Measurements from ENCODE around the gene PSMB3.

PSMB3 gene

DNA sequence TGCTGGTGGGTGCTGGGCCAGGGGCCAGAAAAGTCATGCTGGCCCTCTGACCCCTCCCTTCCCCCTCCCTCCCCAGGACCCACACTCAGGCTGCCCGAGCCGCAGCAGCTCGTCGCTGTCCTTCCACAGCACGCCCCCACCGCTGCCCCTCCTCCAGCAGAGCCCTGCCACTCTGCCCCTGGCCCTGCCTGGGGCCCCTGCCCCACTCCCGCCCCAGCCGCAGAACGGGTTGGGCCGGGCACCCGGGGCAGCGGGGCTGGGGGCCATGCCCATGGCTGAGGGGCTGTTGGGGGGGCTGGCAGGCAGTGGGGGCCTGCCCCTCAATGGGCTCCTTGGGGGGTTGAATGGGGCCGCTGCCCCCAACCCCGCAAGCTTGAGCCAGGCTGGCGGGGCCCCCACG, 30.7 kb upstream of the PSMB3 start (continued):
- TF ChIP-seq, protein P1, sequence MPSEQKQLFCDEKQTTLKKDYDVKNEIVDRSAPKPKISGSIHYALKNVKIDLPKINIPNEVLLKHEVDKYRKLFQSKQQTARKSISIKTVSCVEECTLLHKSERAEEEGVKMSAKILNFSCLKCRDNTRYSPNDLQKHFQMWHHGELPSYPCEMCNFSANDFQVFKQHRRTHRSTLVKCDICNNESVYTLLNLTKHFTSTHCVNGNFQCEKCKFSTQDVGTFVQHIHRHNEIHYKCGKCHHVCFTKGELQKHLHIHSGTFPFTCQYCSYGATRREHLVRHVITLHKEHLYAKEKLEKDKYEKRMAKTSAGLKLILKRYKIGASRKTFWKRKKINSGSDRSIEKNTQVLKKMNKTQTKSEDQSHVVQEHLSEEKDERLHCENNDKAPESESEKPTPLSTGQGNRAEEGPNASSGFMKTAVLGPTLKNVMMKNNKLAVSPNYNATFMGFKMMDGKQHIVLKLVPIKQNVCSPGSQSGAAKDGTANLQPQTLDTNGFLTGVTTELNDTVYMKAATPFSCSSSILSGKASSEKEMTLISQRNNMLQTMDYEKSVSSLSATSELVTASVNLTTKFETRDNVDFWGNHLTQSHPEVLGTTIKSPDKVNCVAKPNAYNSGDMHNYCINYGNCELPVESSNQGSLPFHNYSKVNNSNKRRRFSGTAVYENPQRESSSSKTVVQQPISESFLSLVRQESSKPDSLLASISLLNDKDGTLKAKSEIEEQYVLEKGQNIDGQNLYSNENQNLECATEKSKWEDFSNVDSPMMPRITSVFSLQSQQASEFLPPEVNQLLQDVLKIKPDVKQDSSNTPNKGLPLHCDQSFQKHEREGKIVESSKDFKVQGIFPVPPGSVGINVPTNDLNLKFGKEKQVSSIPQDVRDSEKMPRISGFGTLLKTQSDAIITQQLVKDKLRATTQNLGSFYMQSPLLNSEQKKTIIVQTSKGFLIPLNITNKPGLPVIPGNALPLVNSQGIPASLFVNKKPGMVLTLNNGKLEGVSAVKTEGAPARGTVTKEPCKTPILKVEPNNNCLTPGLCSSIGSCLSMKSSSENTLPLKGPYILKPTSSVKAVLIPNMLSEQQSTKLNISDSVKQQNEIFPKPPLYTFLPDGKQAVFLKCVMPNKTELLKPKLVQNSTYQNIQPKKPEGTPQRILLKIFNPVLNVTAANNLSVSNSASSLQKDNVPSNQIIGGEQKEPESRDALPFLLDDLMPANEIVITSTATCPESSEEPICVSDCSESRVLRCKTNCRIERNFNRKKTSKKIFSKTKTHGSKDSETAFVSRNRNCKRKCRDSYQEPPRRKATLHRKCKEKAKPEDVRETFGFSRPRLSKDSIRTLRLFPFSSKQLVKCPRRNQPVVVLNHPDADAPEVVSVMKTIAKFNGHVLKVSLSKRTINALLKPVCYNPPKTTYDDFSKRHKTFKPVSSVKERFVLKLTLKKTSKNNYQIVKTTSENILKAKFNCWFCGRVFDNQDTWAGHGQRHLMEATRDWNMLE (tag by site-specific recombination; conservative IDR thresholded peaks at IDR 0.05; ENCODE audit: low read depth), result no peak
- no peak for TF ChIP-seq AEBP2 (tag by site-specific recombination; IDR thresholded peaks at IDR 0.05; ENCODE audit: borderline replicate concordance)
- TF ChIP-seq ZNF777 (tag by site-specific recombination; IDR thresholded peaks at IDR 0.05; ENCODE audit: borderline replicate concordance), result no peak
- TF ChIP-seq ZNF629 (tag by site-specific recombination; IDR thresholded peaks at IDR 0.05), result no peak
- TF ChIP-seq ZNF707 (tag by site-specific recombination; IDR thresholded peaks at IDR 0.05), result no peak
- TF ChIP-seq, protein P2, sequence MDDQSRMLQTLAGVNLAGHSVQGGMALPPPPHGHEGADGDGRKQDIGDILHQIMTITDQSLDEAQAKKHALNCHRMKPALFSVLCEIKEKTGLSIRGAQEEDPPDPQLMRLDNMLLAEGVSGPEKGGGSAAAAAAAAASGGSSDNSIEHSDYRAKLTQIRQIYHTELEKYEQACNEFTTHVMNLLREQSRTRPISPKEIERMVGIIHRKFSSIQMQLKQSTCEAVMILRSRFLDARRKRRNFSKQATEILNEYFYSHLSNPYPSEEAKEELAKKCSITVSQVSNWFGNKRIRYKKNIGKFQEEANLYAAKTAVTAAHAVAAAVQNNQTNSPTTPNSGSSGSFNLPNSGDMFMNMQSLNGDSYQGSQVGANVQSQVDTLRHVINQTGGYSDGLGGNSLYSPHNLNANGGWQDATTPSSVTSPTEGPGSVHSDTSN (CRISPR knock-in tag; IDR thresholded peaks at IDR 0.05), result no peak
- TF ChIP-seq ZFP41 (tag by site-specific recombination; IDR thresholded peaks at IDR 0.05; ENCODE audit: borderline replicate concordance), result no peak
- no peak for TF ChIP-seq ZNF792 (tag by site-specific recombination; IDR thresholded peaks at IDR 0.05)
- no peak for TF ChIP-seq ZNF677 (tag by site-specific recombination; IDR thresholded peaks at IDR 0.05)
- TF ChIP-seq REPIN1 (tag by site-specific recombination; IDR thresholded peaks at IDR 0.05; ENCODE audit: low read depth), result no peak
- TF ChIP-seq, protein P3, sequence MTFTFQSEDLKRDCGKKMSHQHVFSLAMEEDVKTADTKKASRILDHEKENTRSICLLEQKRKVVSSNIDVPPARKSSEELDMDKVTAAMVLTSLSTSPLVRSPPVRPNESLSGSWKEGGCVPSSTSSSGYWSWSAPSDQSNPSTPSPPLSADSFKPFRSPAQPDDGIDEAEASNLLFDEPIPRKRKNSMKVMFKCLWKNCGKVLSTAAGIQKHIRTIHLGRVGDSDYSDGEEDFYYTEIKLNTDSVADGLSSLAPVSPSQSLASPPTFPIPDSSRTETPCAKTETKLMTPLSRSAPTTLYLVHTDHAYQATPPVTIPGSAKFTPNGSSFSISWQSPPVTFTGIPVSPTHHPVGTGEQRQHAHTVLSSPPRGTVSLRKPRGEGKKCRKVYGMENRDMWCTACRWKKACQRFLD (tag by site-specific recombination; IDR thresholded peaks at IDR 0.05), result no peak
- TF ChIP-seq, protein P4, sequence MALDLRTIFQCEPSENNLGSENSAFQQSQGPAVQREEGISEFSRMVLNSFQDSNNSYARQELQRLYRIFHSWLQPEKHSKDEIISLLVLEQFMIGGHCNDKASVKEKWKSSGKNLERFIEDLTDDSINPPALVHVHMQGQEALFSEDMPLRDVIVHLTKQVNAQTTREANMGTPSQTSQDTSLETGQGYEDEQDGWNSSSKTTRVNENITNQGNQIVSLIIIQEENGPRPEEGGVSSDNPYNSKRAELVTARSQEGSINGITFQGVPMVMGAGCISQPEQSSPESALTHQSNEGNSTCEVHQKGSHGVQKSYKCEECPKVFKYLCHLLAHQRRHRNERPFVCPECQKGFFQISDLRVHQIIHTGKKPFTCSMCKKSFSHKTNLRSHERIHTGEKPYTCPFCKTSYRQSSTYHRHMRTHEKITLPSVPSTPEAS (tag by site-specific recombination; IDR thresholded peaks at IDR 0.05), result no peak
- no peak for TF ChIP-seq ZNF416 (tag by site-specific recombination; IDR thresholded peaks at IDR 0.05)
- no peak for TF ChIP-seq ZFP3 (tag by site-specific recombination; IDR thresholded peaks at IDR 0.05; ENCODE audit: low read depth)
- no peak for TF ChIP-seq ZFP37 (tag by site-specific recombination; IDR thresholded peaks at IDR 0.05)

- Histone ChIP-seq H3K4me3 (ENCODE audit: low read depth, low read length) (no peak overlapping the region), H3K4me1 (ENCODE audit: control insufficient read depth, insufficient read depth, low read length) (no peaks in the 10 kb centered on the region), H3K36me3 (ENCODE audit: control insufficient read depth in 2 of 2, insufficient read depth in 1 of 2, low read length in 2 of 2) (peaks cover 0 to 44% of the 10 kb centered on the region in 2 experiments; a peak in 2 of 3 replicates), H3K27ac (ENCODE audit: extremely low read depth, low read depth, low read length) (no peak overlapping the region), H3K9me3 (ENCODE audit: control insufficient read depth, insufficient read depth, low read depth, low read length) (no peaks in the 10 kb centered on the region)
- ChIA-PET CTCF (interaction anchor here (0.6 to 1.9 kb wide), 3 partner anchors 11 to 36 kb away, joined by 3 to 7 read pairs (median 3); no protein-coding TSS in a partner anchor), POLR2A (interaction anchor here (0.7 kb wide), 1 partner anchor 9 kb away, joined by 4 read pairs; no protein-coding TSS in a partner anchor)
- no peak for TF ChIP-seq SP3 (tag by site-specific recombination; IDR thresholded peaks at IDR 0.05)
- no peak for TF ChIP-seq ZFP69B (tag by site-specific recombination; IDR thresholded peaks at IDR 0.05)
- 0 out of 2 replicates have a peak, but pooled peaks have one; percentile 15 for TF ChIP-seq GLIS2 (tag by site-specific recombination; IDR thresholded peaks at IDR 0.05)
- TF ChIP-seq SCRT1 (tag by site-specific recombination; IDR thresholded peaks at IDR 0.05; ENCODE audit: borderline replicate concordance), result no peak
- TF ChIP-seq ZIC2 (tag by site-specific recombination; IDR thresholded peaks at IDR 0.05), result peak; percentile 35; the same call in 1 of the 2 replicates
- no peak for TF ChIP-seq ZNF174 (tag by site-specific recombination; IDR thresholded peaks at IDR 0.05)
- TF ChIP-seq ZNF623 (tag by site-specific recombination; IDR thresholded peaks at IDR 0.05), result no peak
- TF ChIP-seq ZNF654 (tag by site-specific recombination; IDR thresholded peaks at IDR 0.05; ENCODE audit: low read depth), result no peak
- no peak for TF ChIP-seq MYNN (tag by site-specific recombination; IDR thresholded peaks at IDR 0.05; ENCODE audit: borderline replicate concordance)
- TF ChIP-seq, protein P5, sequence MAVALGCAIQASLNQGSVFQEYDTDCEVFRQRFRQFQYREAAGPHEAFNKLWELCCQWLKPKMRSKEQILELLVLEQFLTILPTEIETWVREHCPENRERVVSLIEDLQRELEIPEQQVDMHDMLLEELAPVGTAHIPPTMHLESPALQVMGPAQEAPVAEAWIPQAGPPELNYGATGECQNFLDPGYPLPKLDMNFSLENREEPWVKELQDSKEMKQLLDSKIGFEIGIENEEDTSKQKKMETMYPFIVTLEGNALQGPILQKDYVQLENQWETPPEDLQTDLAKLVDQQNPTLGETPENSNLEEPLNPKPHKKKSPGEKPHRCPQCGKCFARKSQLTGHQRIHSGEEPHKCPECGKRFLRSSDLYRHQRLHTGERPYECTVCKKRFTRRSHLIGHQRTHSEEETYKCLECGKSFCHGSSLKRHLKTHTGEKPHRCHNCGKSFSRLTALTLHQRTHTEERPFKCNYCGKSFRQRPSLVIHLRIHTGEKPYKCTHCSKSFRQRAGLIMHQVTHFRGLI (tag by site-specific recombination; IDR thresholded peaks at IDR 0.05), result no peak
These were observed 28.1 kb upstream of the PSMB3 start for GRCh38 chr17:38724337-38724988.

Data from HEK293 (cell line).